C4-2B (cell line): ENCODE measurements around the gene MGRN1.

Experiments
- H3K27ac ChIP-seq: fragments of 450-650 bp; 2 replicates; pipeline ENCODE4 v1.5.1; 2017
- ZFX ChIP-seq: fragments of 450-650 bp; IDR thresholded peaks from 2 replicates; pipeline ENCODE4 v1.6.1; 2017
- TF ChIP-seq, protein P1 (sequence below): fragments of 450-650 bp; conservative IDR thresholded peaks from 2 replicates; pipeline ENCODE4 v1.5.1; 2017; ENCODE audit warnings: mild to moderate bottlenecking

MGRN1 gene

GRCh38 chr16:4624015-4624826, at the start of gene MGRN1:
MGRN1 (plus strand) TSS chr16:4624826; CDS start chr16:4624961, 135 bp downstream.
- H3K27ac ChIP-seq, result peak within 1 kb of the TSS; percentile 97
- no peak for TF ChIP-seq ZFX
- TF ChIP-seq, protein P1, sequence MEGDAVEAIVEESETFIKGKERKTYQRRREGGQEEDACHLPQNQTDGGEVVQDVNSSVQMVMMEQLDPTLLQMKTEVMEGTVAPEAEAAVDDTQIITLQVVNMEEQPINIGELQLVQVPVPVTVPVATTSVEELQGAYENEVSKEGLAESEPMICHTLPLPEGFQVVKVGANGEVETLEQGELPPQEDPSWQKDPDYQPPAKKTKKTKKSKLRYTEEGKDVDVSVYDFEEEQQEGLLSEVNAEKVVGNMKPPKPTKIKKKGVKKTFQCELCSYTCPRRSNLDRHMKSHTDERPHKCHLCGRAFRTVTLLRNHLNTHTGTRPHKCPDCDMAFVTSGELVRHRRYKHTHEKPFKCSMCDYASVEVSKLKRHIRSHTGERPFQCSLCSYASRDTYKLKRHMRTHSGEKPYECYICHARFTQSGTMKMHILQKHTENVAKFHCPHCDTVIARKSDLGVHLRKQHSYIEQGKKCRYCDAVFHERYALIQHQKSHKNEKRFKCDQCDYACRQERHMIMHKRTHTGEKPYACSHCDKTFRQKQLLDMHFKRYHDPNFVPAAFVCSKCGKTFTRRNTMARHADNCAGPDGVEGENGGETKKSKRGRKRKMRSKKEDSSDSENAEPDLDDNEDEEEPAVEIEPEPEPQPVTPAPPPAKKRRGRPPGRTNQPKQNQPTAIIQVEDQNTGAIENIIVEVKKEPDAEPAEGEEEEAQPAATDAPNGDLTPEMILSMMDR, result peak; percentile 99

- TF ChIP-seq, protein P1, result no peak
- H3K27ac ChIP-seq, result peak overlapping the region; percentile 52; the same call in 1 of the 2 replicates
Measured at GRCh38 chr16:4574919-4575705, 49.5 kb upstream of the MGRN1 start.

GRCh38 chr16:4576008-4576407, 48.6 kb upstream of the MGRN1 start:
- TF ChIP-seq, protein P1, result no peak
- no peak for TF ChIP-seq ZFX
- H3K27ac ChIP-seq, result peak overlapping the region; percentile 52; the same call in 1 of the 2 replicates

DNA sequence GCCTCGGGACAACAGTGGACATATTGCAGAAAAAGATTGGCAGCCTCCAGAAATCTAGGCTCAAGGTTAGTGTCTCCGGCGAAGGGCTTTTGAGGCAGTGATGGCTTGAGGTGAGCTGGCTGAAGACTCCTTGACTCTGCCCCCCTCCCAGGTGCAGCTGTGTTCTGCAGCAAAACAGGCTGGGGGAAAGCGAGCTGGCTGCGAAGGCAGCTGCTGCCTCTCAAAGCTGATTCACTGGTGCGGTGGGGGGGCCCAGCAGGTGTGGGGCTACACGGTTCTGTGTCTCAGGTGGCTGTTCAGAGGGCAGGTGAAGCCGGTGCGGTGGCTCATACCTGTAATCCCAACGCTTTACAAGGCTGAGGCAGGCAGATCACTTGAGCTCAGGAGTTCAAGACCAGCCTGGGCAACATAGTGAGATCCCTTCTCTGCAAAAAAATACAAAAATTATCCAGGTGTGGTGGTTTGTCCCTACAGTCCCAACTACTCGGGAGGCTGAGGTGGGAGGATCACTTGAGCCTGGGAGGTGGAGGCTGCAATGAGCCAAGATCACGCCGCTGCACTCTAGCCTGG, 45.6 kb upstream of the MGRN1 start:
- TF ChIP-seq, protein P1, result no peak
- no peak for TF ChIP-seq ZFX
- H3K27ac ChIP-seq, result no peak overlapping the region

GRCh38 chr16:4580250-4580649, 44.4 kb upstream of the MGRN1 start:
- no peak overlapping the region for H3K27ac ChIP-seq
- TF ChIP-seq ZFX, result no peak
- TF ChIP-seq, protein P1, result no peak

DNA sequence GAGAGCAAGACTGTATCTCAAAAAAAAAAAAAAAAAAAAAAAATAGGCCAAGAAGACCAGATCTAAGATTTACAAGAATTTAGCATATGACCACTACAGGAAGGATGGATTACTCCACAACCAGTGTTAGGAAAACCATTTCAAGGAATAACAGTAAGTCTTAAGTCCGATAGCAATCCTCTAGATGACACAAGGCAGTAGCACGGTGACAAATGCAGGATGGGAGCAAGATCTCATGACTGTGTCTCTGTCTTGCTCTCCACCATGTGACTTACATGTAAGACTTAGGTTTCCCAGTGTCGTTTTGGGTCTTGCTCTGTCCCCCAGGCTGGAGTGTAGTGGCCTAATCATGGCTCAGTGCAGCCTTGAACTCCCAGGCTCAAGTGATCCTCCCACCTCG, 40.7 kb upstream of the MGRN1 start:
- no peak overlapping the region for H3K27ac ChIP-seq
- TF ChIP-seq, protein P1, result no peak
- no peak for TF ChIP-seq ZFX

- no peak overlapping the region for H3K27ac ChIP-seq
- no peak for TF ChIP-seq ZFX
- TF ChIP-seq, protein P1, result no peak
Measured at GRCh38 chr16:4586291-4586690, 38.3 kb upstream of the MGRN1 start.
